Thyroid gland (tissue), 4 donors: ENCODE measurements around the gene PTPRR.

Experiments
- CTCF ChIP-seq, 6 experiments: fragments of 200-600 bp in 3 of 6; fragments of 450-650 bp in 3 of 6; sonication (generic) in 3 of 6; IDR thresholded peaks; one replicate each; pipeline ENCODE4 v1.5.1; 2016 to 2019; ENCODE audit warnings: antibody characterized with exemption in 6 of 6, mild to moderate bottlenecking in 2 of 6, inconsistent platforms in 1 of 6, moderate library complexity in 1 of 6
- POLR2A ChIP-seq, 2 donors: fragments of 450-650 bp; IDR thresholded peaks; one replicate each; pipeline ENCODE4 v1.6.1; 2017; ENCODE audit warnings: antibody characterized with exemption in 2 of 2, mild to moderate bottlenecking in 2 of 2, moderate library complexity in 1 of 2

DNA sequence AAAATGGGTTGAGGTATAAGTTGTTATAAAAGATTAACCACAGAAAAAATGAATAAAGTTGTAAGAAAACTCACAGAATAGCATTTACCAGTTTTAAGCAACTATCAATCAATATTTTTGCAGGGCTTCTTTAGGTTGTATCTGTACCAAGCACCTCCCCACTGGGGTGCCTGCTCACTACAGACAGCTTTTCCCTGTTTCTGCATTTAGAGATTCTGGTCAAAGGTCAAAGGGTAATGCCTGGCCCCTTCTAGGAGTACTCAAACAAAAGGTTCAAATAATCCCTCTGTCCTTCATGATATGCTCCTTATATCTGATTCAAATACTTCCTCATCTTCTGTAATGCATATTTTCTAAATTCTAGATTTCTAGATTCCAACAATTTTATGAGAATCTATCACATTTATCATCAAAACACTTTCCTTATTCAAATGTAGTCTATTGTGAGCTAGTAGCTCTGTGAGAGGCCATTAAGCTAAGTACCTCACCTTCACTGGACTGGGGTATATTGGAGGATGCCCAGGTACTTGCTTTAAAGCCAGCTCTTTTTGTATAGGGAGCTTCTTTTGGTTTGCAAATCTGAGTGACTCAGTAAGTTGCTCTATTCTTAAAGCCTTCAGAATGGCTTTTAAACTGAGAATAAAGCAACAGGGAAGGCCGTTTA, 162.6 kb downstream of the PTPRR start:
- TF ChIP-seq CTCF (IDR thresholded peaks at IDR 0.05) (no peak), POLR2A (IDR thresholded peaks at IDR 0.05) (no peak)
